Measurements from ENCODE around the gene HMBS.

DNA sequence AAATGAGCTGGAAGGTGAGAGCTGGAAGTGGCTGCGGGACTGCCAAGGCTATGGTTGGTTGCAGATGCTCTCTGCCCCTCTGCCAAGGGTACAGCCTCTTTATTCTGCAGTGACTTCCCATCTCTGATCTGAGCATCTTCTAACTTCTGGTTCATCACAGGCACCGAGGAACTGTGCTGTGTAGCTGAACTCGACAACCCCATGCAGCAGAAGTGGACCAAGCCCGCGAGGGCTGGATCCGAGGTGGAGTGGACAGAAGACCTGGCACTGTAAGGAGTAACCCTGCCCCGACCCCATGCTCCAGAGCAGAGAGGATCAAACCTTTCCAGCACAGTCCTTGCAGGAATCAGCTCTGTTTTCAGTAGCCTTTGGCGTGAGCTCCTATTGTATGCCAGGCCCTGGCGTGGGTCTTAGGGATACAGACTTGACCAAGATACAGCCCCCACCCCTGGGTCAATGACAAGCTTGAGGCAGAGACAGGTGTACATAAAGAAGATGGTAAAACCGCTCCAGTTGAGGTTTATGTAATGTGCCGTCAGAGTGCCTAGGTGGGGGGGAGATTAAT is 26.8 kb downstream of the HMBS start:
- TF ChIP-seq, protein P1, sequence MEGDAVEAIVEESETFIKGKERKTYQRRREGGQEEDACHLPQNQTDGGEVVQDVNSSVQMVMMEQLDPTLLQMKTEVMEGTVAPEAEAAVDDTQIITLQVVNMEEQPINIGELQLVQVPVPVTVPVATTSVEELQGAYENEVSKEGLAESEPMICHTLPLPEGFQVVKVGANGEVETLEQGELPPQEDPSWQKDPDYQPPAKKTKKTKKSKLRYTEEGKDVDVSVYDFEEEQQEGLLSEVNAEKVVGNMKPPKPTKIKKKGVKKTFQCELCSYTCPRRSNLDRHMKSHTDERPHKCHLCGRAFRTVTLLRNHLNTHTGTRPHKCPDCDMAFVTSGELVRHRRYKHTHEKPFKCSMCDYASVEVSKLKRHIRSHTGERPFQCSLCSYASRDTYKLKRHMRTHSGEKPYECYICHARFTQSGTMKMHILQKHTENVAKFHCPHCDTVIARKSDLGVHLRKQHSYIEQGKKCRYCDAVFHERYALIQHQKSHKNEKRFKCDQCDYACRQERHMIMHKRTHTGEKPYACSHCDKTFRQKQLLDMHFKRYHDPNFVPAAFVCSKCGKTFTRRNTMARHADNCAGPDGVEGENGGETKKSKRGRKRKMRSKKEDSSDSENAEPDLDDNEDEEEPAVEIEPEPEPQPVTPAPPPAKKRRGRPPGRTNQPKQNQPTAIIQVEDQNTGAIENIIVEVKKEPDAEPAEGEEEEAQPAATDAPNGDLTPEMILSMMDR (IDR thresholded peaks at IDR 0.05) = no peak
- TF ChIP-seq POLR2A (IDR thresholded peaks at IDR 0.05) = no peak
